Peyer's patch (tissue), 4 donors: Measurements from ENCODE around the gene BRINP1. TPM values are rescaled to one million over a fixed set of nuclear protein-coding genes. Genes with fewer than 3 reads are reported as not detected.

Experiments used
- DNase-seq, 3 donors: peaks; one replicate each; pipeline ENCODE4 v3.0.0-alpha.2; 2017 to 2019
- H3K27ac ChIP-seq, 4 donors: fragments of 200-600 bp; sonication (generic); one replicate each; pipeline ENCODE4 v1.5.1; 2016 to 2019
- H3K27me3 ChIP-seq, 2 donors: fragments of 200-600 bp; sonication (generic); one replicate each; pipeline ENCODE4 v1.5.1; 2019
- H3K36me3 ChIP-seq, 3 donors: fragments of 200-600 bp; sonication (generic); one replicate each; pipeline ENCODE4 v1.5.1; 2016 to 2019
- H3K4me1 ChIP-seq, 4 donors: fragments of 200-600 bp; sonication (generic); one replicate each; pipeline ENCODE4 v1.5.1; 2016 to 2019
- H3K4me3 ChIP-seq, 4 donors: fragments of 200-600 bp; sonication (generic); 1 replicate in 3 of 4; 2 replicates in 1 of 4; pipeline ENCODE4 v1.5.1; 2016 to 2019; ENCODE audit warnings: mild to moderate bottlenecking in 1 of 4
- H3K9me3 ChIP-seq, 4 donors: fragments of 200-600 bp; sonication (generic); one replicate each; pipeline ENCODE4 v1.5.1; 2016 to 2019; ENCODE audit warnings: mild to moderate bottlenecking in 1 of 4
- CTCF ChIP-seq, 6 experiments: fragments of 450-650 bp in 4 of 6; fragments of 200-600 bp in 2 of 6; sonication (generic) in 1 of 6; IDR thresholded peaks; one replicate each; pipeline ENCODE4 v1.5.1; 2017 to 2019; ENCODE audit warnings: antibody characterized with exemption in 6 of 6, mild to moderate bottlenecking in 3 of 6, moderate library complexity in 1 of 6
- POLR2A ChIP-seq, 2 donors: fragments of 450-650 bp; IDR thresholded peaks; one replicate each; pipeline ENCODE4 v1.5.1; 2017; ENCODE audit warnings: antibody characterized with exemption in 2 of 2, mild to moderate bottlenecking in 2 of 2, moderate library complexity in 2 of 2
- total RNA-seq, 4 donors: library from RNA; depleted of rRNA; stranded (reverse); fragments of >200 nt; gene quantifications; one replicate each; pipeline ENCODE4 v1.1.0, GENCODE V29; 2016

BRINP1 gene
- total RNA-seq, 4 donors from 2014 or later, result 0.47 TPM; not detected in 3

GRCh38 chr9:119400606-119401005 is 31.4 kb upstream of the BRINP1 start:
- no peak for DNase-seq
- H3K4me1 ChIP-seq, result no peaks in the 10 kb centered on the region
- no peaks in the 10 kb centered on the region for H3K9me3 ChIP-seq
- no peak overlapping the region for H3K4me3 ChIP-seq
- H3K36me3 ChIP-seq, result no peaks in the 10 kb centered on the region
- no peak overlapping the region for H3K27ac ChIP-seq
- no peak for TF ChIP-seq CTCF (IDR thresholded peaks at IDR 0.05)
- no peak for TF ChIP-seq POLR2A (IDR thresholded peaks at IDR 0.05)
- H3K27me3 ChIP-seq, result no peaks in the 10 kb centered on the region

- no peaks in the 10 kb centered on the region for H3K27me3 ChIP-seq
- H3K36me3 ChIP-seq, result no peaks in the 10 kb centered on the region
- H3K4me3 ChIP-seq, result no peak overlapping the region
- no peak for TF ChIP-seq CTCF (IDR thresholded peaks at IDR 0.05)
- TF ChIP-seq POLR2A (IDR thresholded peaks at IDR 0.05), result no peak
- no peak overlapping the region for H3K27ac ChIP-seq
- no peak for DNase-seq
- H3K4me1 ChIP-seq, result no peaks in the 10 kb centered on the region
- H3K9me3 ChIP-seq, result no peaks in the 10 kb centered on the region
Observed at GRCh38 chr9:119398350-119398749, 29.1 kb upstream of the BRINP1 start.

GRCh38 chr9:119391878-119392277 is 22.6 kb upstream of the BRINP1 start:
- Histone ChIP-seq H3K4me1 (no peaks in the 10 kb centered on the region), H3K27ac (no peak overlapping the region), H3K27me3 (no peaks in the 10 kb centered on the region), H3K4me3 (no peak overlapping the region), H3K9me3 (no peaks in the 10 kb centered on the region), H3K36me3 (no peaks in the 10 kb centered on the region)
- DNase-seq, result no peak
- no peak for TF ChIP-seq CTCF (IDR thresholded peaks at IDR 0.05)
- no peak for TF ChIP-seq POLR2A (IDR thresholded peaks at IDR 0.05)

- no peaks in the 10 kb centered on the region for H3K27me3 ChIP-seq
- DNase-seq, result peak in 1 of 3 donors; percentile 47
- H3K4me3 ChIP-seq, result no peak overlapping the region
- no peaks in the 10 kb centered on the region for H3K36me3 ChIP-seq
- TF ChIP-seq POLR2A (IDR thresholded peaks at IDR 0.05), result no peak
- TF ChIP-seq CTCF (IDR thresholded peaks at IDR 0.05), result peak in 3 of 6 experiments; percentile 25 to 42 (median 28)
- H3K27ac ChIP-seq, result no peak overlapping the region
- H3K9me3 ChIP-seq, result no peaks in the 10 kb centered on the region
- H3K4me1 ChIP-seq, result no peaks in the 10 kb centered on the region
Observed at GRCh38 chr9:119375892-119376291, 6.7 kb upstream of the BRINP1 start.

- Histone ChIP-seq H3K9me3 (no peaks in the 10 kb centered on the region), H3K27ac (no peak overlapping the region), H3K27me3 (peaks cover 0 to 9% of the 10 kb centered on the region in 2 donors), H3K4me3 (no peak overlapping the region), H3K36me3 (no peaks in the 10 kb centered on the region), H3K4me1 (peaks cover 0 to 9% (median 0%) of the 10 kb centered on the region in 4 donors)
- TF ChIP-seq CTCF (IDR thresholded peaks at IDR 0.05) (no peak), POLR2A (IDR thresholded peaks at IDR 0.05) (no peak)
- no peak for DNase-seq
Observed at GRCh38 chr9:119372951-119373350, 3.7 kb upstream of the BRINP1 start.

GRCh38 chr9:119370816-119371215 is 1.6 kb upstream of the BRINP1 start:
- Histone ChIP-seq H3K9me3 (no peaks in the 10 kb centered on the region), H3K36me3 (no peaks in the 10 kb centered on the region), H3K4me3 (no peak overlapping the region), H3K4me1 (peaks cover 0 to 9% (median 0%) of the 10 kb centered on the region in 4 donors), H3K27me3 (peaks cover 0 to 12% of the 10 kb centered on the region in 2 donors), H3K27ac (no peak overlapping the region)
- TF ChIP-seq CTCF (IDR thresholded peaks at IDR 0.05), result no peak
- no peak for TF ChIP-seq POLR2A (IDR thresholded peaks at IDR 0.05)
- peak in 1 of 3 donors; percentile 55 for DNase-seq
